Ovary (tissue), 3 donors: ENCODE results near the gene CERS5.

Source experiments
- EP300 ChIP-seq: sonication (generic); formaldehyde crosslinking; IDR thresholded peaks from one replicate; pipeline ENCODE4 v1.6.1; 2017; ENCODE audit warnings: antibody characterized with exemption
- POLR2A ChIP-seq: fragments of 450-650 bp; IDR thresholded peaks from one replicate; pipeline ENCODE4 v1.6.1; 2017; ENCODE audit warnings: antibody characterized with exemption, mild to moderate bottlenecking, moderate library complexity
- TF ChIP-seq, protein P1 (sequence below), 3 donors: fragments of 450-650 bp in 2 of 3; fragments of 200-600 bp in 1 of 3; IDR thresholded peaks; one replicate each; pipeline versions ENCODE4 v1.5.1 to v1.8.0; 2016 to 2022; ENCODE audit warnings: antibody characterized with exemption in 3 of 3, mild to moderate bottlenecking in 1 of 3
- donor health status: DM: no; HTN: no; CAD: no.

GRCh38 chr12:50102646-50103309, 64.4 kb downstream of the CERS5 start:
- TF ChIP-seq POLR2A (no peak), EP300 (no peak)
- TF ChIP-seq, protein P1, sequence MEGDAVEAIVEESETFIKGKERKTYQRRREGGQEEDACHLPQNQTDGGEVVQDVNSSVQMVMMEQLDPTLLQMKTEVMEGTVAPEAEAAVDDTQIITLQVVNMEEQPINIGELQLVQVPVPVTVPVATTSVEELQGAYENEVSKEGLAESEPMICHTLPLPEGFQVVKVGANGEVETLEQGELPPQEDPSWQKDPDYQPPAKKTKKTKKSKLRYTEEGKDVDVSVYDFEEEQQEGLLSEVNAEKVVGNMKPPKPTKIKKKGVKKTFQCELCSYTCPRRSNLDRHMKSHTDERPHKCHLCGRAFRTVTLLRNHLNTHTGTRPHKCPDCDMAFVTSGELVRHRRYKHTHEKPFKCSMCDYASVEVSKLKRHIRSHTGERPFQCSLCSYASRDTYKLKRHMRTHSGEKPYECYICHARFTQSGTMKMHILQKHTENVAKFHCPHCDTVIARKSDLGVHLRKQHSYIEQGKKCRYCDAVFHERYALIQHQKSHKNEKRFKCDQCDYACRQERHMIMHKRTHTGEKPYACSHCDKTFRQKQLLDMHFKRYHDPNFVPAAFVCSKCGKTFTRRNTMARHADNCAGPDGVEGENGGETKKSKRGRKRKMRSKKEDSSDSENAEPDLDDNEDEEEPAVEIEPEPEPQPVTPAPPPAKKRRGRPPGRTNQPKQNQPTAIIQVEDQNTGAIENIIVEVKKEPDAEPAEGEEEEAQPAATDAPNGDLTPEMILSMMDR (IDR thresholded peaks at IDR 0.05), result no peak
